NCI-H2196 treated with DMSO at 0.1 percent for 48 hours (cell line): ENCODE measurements around the gene RCBTB1.

Experiments
- DNase-seq: peaks from one replicate; lab custom pipeline; 2025; ENCODE audit not compliant: unreplicated experiment; lab: John Stamatoyannopoulos, UW

The RCBTB1 gene

GRCh38 chr13:49561062-49561410 lies 24.3 kb downstream of the RCBTB1 start:
- no peak for DNase-seq

GRCh38 chr13:49560270-49561061 lies 24.9 kb downstream of the RCBTB1 start:
- DNase-seq: no peak

- DNase-seq: no peak
Measured at GRCh38 chr13:49559006-49559405, 26.4 kb downstream of the RCBTB1 start.

GRCh38 chr13:49554387-49554786 lies 31.0 kb downstream of the RCBTB1 start:
- DNase-seq: no peak

GRCh38 chr13:49553888-49554287 lies 31.5 kb downstream of the RCBTB1 start:
- no peak for DNase-seq

- no peak for DNase-seq
Measured at GRCh38 chr13:49550942-49551644, 34.3 kb downstream of the RCBTB1 start.

GRCh38 chr13:49549289-49549688 lies 36.1 kb downstream of the RCBTB1 start:
- DNase-seq: no peak

- DNase-seq: no peak
Measured at GRCh38 chr13:49546561-49546960, 38.8 kb downstream of the RCBTB1 start.

GRCh38 chr13:49545661-49546060 lies 39.7 kb downstream of the RCBTB1 start:
- DNase-seq: no peak

- DNase-seq: no peak
Measured at GRCh38 chr13:49543656-49544055, 41.7 kb downstream of the RCBTB1 start.

- no peak for DNase-seq
Measured at GRCh38 chr13:49540552-49540951, 44.8 kb downstream of the RCBTB1 start.

GRCh38 chr13:49539746-49540145 lies 45.6 kb downstream of the RCBTB1 start:
- no peak for DNase-seq

GRCh38 chr13:49539313-49539712 lies 46.0 kb downstream of the RCBTB1 start:
- no peak for DNase-seq

GRCh38 chr13:49538404-49538803 lies 47.0 kb downstream of the RCBTB1 start:
- DNase-seq: no peak

GRCh38 chr13:49536144-49536873 lies 49.0 kb downstream of the RCBTB1 start:
- no peak for DNase-seq

- no peak for DNase-seq
Measured at GRCh38 chr13:49533591-49534269, 51.6 kb downstream of the RCBTB1 start.

- DNase-seq: no peak
Measured at GRCh38 chr13:49533011-49533410, 52.3 kb downstream of the RCBTB1 start.

GRCh38 chr13:49532593-49532992 lies 52.8 kb downstream of the RCBTB1 start:
- DNase-seq: no peak

- DNase-seq: no peak
Measured at GRCh38 chr13:49530457-49530856, 54.9 kb downstream of the RCBTB1 start.

- DNase-seq: no peak
Measured at GRCh38 chr13:49528161-49528560, 57.2 kb downstream of the RCBTB1 start.

GRCh38 chr13:49527123-49527522 lies 58.2 kb downstream of the RCBTB1 start:
- DNase-seq: no peak
